ENCODE measurements around the gene SORL1.

DNA sequence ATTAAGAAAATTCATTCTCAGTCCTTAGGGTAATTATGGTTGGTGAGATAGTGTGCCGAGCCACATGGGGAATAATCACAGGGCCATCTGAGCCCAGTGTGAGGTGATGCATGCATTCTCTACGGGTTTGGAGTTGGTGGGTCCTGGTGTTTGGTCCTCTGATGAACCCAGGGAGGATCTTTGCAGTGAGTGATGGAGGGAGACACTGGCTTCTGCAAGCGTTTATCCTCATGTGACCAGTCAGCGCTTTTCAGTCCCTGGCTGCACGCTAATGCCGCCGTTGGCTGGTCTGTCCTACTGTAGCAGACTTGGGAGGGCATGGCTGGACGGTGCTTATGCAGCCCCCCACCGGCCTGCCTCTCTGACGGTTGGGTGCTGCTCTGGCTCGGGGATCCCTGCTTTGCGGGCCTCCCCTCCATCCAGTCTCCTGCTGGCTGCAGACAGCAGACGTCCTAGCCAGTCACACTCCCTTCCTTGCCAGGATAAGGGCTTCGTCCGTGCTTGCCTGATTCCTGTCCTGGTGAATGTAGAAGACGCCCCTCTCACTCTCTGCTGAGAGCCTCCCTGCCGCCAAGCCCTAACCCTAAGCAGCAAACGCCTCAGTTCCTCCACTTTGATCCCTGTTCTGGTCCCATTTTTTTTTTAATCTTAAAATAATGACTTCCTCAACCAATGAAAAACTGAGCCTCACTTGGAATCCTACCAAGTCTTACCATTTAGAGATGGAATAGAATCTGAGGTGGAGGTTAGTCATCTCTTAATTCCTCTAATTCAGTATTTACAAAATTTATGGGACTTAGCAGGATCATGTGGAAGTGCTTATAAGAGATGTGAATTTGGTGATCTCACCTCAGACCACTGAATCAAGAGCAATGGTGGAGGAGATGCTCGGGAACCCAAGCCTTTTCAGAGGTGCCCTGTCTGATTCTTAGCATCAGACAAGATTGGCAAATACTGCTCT is 144.4 kb downstream of the SORL1 start:
- TF ChIP-seq, protein P1, sequence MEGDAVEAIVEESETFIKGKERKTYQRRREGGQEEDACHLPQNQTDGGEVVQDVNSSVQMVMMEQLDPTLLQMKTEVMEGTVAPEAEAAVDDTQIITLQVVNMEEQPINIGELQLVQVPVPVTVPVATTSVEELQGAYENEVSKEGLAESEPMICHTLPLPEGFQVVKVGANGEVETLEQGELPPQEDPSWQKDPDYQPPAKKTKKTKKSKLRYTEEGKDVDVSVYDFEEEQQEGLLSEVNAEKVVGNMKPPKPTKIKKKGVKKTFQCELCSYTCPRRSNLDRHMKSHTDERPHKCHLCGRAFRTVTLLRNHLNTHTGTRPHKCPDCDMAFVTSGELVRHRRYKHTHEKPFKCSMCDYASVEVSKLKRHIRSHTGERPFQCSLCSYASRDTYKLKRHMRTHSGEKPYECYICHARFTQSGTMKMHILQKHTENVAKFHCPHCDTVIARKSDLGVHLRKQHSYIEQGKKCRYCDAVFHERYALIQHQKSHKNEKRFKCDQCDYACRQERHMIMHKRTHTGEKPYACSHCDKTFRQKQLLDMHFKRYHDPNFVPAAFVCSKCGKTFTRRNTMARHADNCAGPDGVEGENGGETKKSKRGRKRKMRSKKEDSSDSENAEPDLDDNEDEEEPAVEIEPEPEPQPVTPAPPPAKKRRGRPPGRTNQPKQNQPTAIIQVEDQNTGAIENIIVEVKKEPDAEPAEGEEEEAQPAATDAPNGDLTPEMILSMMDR (IDR thresholded peaks at IDR 0.05; ENCODE audit: low read length): no peak
- no peak for TF ChIP-seq EZH2 (IDR thresholded peaks at IDR 0.05; ENCODE audit: borderline replicate concordance, low read length)
